ENCODE data around the gene PBRM1. TPM values are rescaled to one million over a fixed set of nuclear protein-coding genes. Genes with fewer than 3 reads are reported as not detected.

PBRM1 gene
- total RNA-seq, 6 experiments from 2014 or later: 44.1 to 64.2 (median 56.0) TPM

GRCh38 chr3:52518723-52519444 is 166.8 kb downstream of the PBRM1 start:
- H3K9me3 Mint-ChIP-seq: no peaks in the 10 kb centered on the region
- no peaks in the 10 kb centered on the region for H3K4me1 Mint-ChIP-seq (ENCODE audit: low read depth)
- no peak for DNase-seq
- H3K27ac Mint-ChIP-seq: no peak overlapping the region
- TF ChIP-seq CTCF (IDR thresholded peaks at IDR 0.05): no peak
- H3K4me3 Mint-ChIP-seq: no peak overlapping the region
- peaks cover 2% of the 10 kb centered on the region for H3K36me3 Mint-ChIP-seq (ENCODE audit: low read depth)
- peaks cover under 1% of the 10 kb centered on the region; the same call in 1 of the 2 replicates for H3K27me3 Mint-ChIP-seq (ENCODE audit: insufficient read depth)

GRCh38 chr3:52517796-52518722 is 167.7 kb downstream of the PBRM1 start:
- no peak overlapping the region for H3K4me3 Mint-ChIP-seq
- peaks cover 3% of the 10 kb centered on the region; the same call in 1 of the 2 replicates for H3K27me3 Mint-ChIP-seq (ENCODE audit: insufficient read depth)
- DNase-seq: no peak
- H3K4me1 Mint-ChIP-seq (ENCODE audit: low read depth): no peaks in the 10 kb centered on the region
- H3K9me3 Mint-ChIP-seq: no peaks in the 10 kb centered on the region
- no peaks in the 10 kb centered on the region for H3K36me3 Mint-ChIP-seq (ENCODE audit: low read depth)
- H3K27ac Mint-ChIP-seq: no peak overlapping the region
- TF ChIP-seq CTCF (IDR thresholded peaks at IDR 0.05): no peak

- H3K9me3 Mint-ChIP-seq: no peaks in the 10 kb centered on the region
- no peak for TF ChIP-seq CTCF (IDR thresholded peaks at IDR 0.05)
- H3K27me3 Mint-ChIP-seq (ENCODE audit: insufficient read depth): peaks cover 9% of the 10 kb centered on the region; the same call in 1 of the 2 replicates
- H3K4me1 Mint-ChIP-seq (ENCODE audit: low read depth): no peaks in the 10 kb centered on the region
- DNase-seq: no peak
- no peaks in the 10 kb centered on the region for H3K36me3 Mint-ChIP-seq (ENCODE audit: low read depth)
- H3K27ac Mint-ChIP-seq: no peak overlapping the region
- no peak overlapping the region for H3K4me3 Mint-ChIP-seq
These were observed 169.1 kb downstream of the PBRM1 start for GRCh38 chr3:52516509-52517195.

GRCh38 chr3:52515192-52515591 is 170.5 kb downstream of the PBRM1 start:
- Mint-ChIP-seq H3K27me3 (ENCODE audit: insufficient read depth) (peaks cover 13% of the 10 kb centered on the region), H3K9me3 (no peaks in the 10 kb centered on the region), H3K36me3 (ENCODE audit: low read depth) (no peaks in the 10 kb centered on the region), H3K4me3 (no peak overlapping the region), H3K27ac (no peak overlapping the region), H3K4me1 (ENCODE audit: low read depth) (no peaks in the 10 kb centered on the region)
- TF ChIP-seq CTCF (IDR thresholded peaks at IDR 0.05): no peak
- DNase-seq: no peak

- peaks cover 13% of the 10 kb centered on the region for H3K27me3 Mint-ChIP-seq (ENCODE audit: insufficient read depth)
- H3K27ac Mint-ChIP-seq: no peak overlapping the region
- no peak for DNase-seq
- H3K4me3 Mint-ChIP-seq: no peak overlapping the region
- no peak for TF ChIP-seq CTCF (IDR thresholded peaks at IDR 0.05)
- no peaks in the 10 kb centered on the region for H3K9me3 Mint-ChIP-seq
- no peaks in the 10 kb centered on the region for H3K4me1 Mint-ChIP-seq (ENCODE audit: low read depth)
- H3K36me3 Mint-ChIP-seq (ENCODE audit: low read depth): no peaks in the 10 kb centered on the region
These were observed 171.1 kb downstream of the PBRM1 start for GRCh38 chr3:52514576-52514975.
